Nephron progenitor cell (in vitro differentiated cells): ENCODE data around the gene TRUB1.

Source experiments
- DNase-seq: peaks from one replicate; pipeline ENCODE4 v3.0.0; 2021
- H3K27ac Mint-ChIP-seq: 2 replicates; pipeline ENCODE4 v1.8.0; 2021; ENCODE audit warnings: mild to moderate bottlenecking, moderate library complexity, mixed read lengths
- H3K27me3 Mint-ChIP-seq: 2 replicates; pipeline ENCODE4 v1.8.0; 2021; ENCODE audit warnings: mild to moderate bottlenecking, low read depth, mixed read lengths; ENCODE audit not compliant: poor library complexity
- H3K36me3 Mint-ChIP-seq: 2 replicates; pipeline ENCODE4 v1.8.0; 2021; ENCODE audit warnings: low read depth, mixed read lengths
- H3K4me1 Mint-ChIP-seq: 2 replicates; pipeline ENCODE4 v1.8.0; 2021; ENCODE audit warnings: mixed read lengths
- H3K4me3 Mint-ChIP-seq: 2 replicates; pipeline ENCODE4 v1.8.0; 2021; ENCODE audit warnings: mild to moderate bottlenecking, moderate library complexity, mixed read lengths
- H3K9me3 Mint-ChIP-seq: 2 replicates; pipeline ENCODE4 v1.8.0; 2021; ENCODE audit warnings: mild to moderate bottlenecking, moderate library complexity, mixed read lengths
- TF ChIP-seq, protein P1 (sequence below): fragments of 200-600 bp; sonication (generic); IDR thresholded peaks from 2 replicates; pipeline ENCODE4 v1.5.0; 2021; ENCODE audit warnings: antibody characterized with exemption

The TRUB1 gene

DNA sequence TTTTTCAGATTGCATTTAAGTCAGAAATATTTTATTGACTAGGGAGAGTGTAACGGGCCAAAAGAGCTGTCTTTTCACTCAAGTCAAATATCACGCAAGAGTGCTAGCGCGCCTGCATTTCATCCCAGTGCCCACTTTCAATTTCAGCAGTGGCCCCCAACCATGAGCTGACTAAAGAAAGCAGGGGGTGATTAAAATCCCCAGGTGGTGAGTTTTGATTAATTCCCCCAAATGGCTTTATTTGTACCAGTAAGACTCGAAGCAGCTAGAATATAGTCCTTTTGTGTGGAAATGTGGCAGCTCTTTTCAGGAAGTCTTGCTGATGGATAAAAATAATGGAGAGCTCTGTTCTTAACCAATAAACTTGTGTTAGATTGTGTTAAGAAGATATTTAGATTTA, 35.3 kb downstream of the TRUB1 start:
- H3K27ac Mint-ChIP-seq: peak overlapping the region; percentile 64
- no peaks in the 10 kb centered on the region for H3K27me3 Mint-ChIP-seq
- H3K36me3 Mint-ChIP-seq: peaks cover 25% of the 10 kb centered on the region
- no peaks in the 10 kb centered on the region for H3K9me3 Mint-ChIP-seq
- H3K4me3 Mint-ChIP-seq: no peak overlapping the region
- DNase-seq: no peak
- TF ChIP-seq, protein P1, sequence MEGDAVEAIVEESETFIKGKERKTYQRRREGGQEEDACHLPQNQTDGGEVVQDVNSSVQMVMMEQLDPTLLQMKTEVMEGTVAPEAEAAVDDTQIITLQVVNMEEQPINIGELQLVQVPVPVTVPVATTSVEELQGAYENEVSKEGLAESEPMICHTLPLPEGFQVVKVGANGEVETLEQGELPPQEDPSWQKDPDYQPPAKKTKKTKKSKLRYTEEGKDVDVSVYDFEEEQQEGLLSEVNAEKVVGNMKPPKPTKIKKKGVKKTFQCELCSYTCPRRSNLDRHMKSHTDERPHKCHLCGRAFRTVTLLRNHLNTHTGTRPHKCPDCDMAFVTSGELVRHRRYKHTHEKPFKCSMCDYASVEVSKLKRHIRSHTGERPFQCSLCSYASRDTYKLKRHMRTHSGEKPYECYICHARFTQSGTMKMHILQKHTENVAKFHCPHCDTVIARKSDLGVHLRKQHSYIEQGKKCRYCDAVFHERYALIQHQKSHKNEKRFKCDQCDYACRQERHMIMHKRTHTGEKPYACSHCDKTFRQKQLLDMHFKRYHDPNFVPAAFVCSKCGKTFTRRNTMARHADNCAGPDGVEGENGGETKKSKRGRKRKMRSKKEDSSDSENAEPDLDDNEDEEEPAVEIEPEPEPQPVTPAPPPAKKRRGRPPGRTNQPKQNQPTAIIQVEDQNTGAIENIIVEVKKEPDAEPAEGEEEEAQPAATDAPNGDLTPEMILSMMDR: no peak
- H3K4me1 Mint-ChIP-seq: peaks cover 27% of the 10 kb centered on the region

DNA sequence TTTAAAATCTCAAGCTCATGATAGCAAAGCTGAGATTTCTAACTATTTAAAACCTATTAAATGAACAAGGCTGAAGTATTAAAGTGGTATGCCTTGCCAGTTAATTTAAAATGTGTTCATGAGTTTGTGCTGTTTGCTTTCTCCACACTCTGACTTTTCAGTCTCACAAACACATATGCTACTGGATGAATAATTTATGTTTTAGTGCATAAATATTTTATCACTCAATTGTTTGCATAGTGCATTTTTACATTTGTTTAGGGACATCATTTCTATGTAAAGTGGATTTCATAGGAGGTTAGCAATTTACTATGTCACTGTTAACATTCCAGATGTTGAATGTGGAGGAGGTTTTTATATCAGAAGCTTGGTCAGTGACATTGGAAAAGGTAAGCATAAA, 36.0 kb downstream of the TRUB1 start:
- Mint-ChIP-seq H3K36me3 (peaks cover 27% of the 10 kb centered on the region), H3K4me1 (peaks cover 22% of the 10 kb centered on the region)

DNA sequence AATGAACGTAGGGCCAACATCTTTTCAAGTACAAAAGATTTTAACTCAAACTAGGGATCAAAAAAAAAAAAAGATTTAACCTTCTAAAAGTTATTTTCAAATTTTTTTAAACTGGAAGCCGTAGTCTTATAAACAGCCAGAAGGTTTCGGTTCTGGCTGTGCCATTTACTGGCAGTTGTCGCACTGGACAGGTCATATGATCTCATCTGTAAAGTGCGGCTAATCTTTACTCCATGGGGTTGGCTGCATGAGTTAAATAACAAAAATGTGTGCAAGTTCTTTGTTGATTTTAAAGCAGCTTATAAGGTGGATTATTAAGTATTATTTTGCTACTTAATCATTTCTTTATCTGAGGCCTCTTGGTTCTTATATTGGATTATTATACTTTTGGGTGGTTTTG, 36.6 kb downstream of the TRUB1 start:
- H3K27ac Mint-ChIP-seq: peak overlapping the region; percentile 5
- TF ChIP-seq, protein P1: no peak
- H3K4me1 Mint-ChIP-seq: peaks cover 18% of the 10 kb centered on the region
- H3K36me3 Mint-ChIP-seq: peaks cover 33% of the 10 kb centered on the region
- no peaks in the 10 kb centered on the region for H3K27me3 Mint-ChIP-seq
- peaks cover 1% of the 10 kb centered on the region for H3K9me3 Mint-ChIP-seq
- H3K4me3 Mint-ChIP-seq: no peak overlapping the region
- no peak for DNase-seq

More for the DNA sequence above, 36.0 kb downstream of the TRUB1 start:
- DNase-seq: no peak
- no peaks in the 10 kb centered on the region for H3K9me3 Mint-ChIP-seq
- TF ChIP-seq, protein P1: no peak
- no peak overlapping the region for H3K4me3 Mint-ChIP-seq
- H3K27ac Mint-ChIP-seq: peak overlapping the region; percentile 2
- no peaks in the 10 kb centered on the region for H3K27me3 Mint-ChIP-seq

DNA sequence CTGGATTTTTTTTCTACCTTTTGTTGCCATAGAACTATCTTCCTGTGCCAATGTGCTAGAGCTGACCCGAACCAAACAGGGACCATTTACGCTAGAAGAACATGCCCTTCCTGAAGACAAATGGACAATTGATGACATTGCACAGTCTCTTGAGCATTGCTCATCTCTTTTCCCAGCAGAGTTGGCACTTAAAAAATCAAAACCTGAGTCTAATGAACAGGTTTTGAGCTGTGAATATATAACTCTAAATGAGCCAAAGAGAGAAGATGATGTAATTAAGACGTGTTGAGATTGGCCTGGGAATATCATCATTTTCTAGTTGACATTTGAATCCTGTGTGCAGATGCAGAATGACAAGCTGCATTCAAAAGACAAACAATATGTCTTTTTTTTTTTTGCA, 37.1 kb downstream of the TRUB1 start:
- no peak for DNase-seq
- peak overlapping the region; percentile 5 for H3K27ac Mint-ChIP-seq
- no peak overlapping the region for H3K4me3 Mint-ChIP-seq
- H3K9me3 Mint-ChIP-seq: peaks cover 6% of the 10 kb centered on the region
- H3K27me3 Mint-ChIP-seq: no peaks in the 10 kb centered on the region
- TF ChIP-seq, protein P1: no peak
- peaks cover 14% of the 10 kb centered on the region for H3K4me1 Mint-ChIP-seq
- peaks cover 38% of the 10 kb centered on the region for H3K36me3 Mint-ChIP-seq

DNA sequence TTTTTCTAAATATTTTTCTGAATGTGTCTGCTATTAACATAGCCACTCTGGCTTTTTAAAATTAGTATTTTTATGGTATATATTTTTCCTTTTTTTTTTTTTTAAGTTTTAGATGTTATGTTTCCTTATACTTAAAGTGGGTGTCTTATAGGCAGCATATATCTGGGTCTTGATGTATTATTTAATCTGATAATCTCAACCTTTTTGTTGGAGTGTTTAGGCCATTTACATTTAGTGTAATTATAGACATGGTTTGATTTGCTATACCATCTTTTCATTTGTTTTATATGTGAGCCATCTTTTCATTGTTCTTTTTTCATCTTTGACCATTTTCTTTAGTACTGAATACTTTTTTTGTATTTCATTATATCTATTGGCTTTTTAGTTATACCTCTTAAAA, 45.0 kb downstream of the TRUB1 start:
- H3K9me3 Mint-ChIP-seq: peaks cover 80% of the 10 kb centered on the region
- TF ChIP-seq, protein P1: no peak
- no peaks in the 10 kb centered on the region for H3K27me3 Mint-ChIP-seq
- H3K36me3 Mint-ChIP-seq: peaks cover 96% of the 10 kb centered on the region
- DNase-seq: no peak
- peaks cover 3% of the 10 kb centered on the region for H3K4me1 Mint-ChIP-seq
- no peak overlapping the region for H3K27ac Mint-ChIP-seq
- H3K4me3 Mint-ChIP-seq: no peak overlapping the region

DNA sequence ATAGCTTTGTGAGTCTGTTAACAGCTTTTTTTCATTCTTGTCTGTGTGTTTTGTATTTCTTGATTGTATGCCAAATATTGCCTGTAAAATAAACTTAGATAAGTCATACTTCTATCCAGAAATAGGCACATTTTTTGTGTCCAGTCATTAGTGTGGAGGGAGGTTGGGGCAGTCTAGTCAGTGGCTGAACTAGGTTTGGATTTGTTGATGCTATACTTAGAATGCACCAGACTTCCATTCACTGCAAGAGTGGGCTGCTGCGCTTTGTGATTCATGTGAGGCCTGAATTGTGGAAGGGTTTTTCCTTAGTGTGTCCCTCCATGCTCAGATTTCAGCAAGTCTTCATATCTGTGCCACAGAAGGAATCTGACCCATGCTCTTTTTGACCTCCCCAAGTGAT, 50.0 kb downstream of the TRUB1 start:
- H3K27ac Mint-ChIP-seq: no peak overlapping the region
- H3K4me1 Mint-ChIP-seq: peaks cover 7% of the 10 kb centered on the region
- H3K9me3 Mint-ChIP-seq: peaks cover 53% of the 10 kb centered on the region
- H3K27me3 Mint-ChIP-seq: no peaks in the 10 kb centered on the region
- H3K36me3 Mint-ChIP-seq: peaks cover 61% of the 10 kb centered on the region
- H3K4me3 Mint-ChIP-seq: no peak overlapping the region
- TF ChIP-seq, protein P1: no peak
- no peak for DNase-seq
